ENCODE data around the gene SCRT2.
A peak's percentile ranks its signal among the peaks of the same experiment; 100 is the strongest.

Gene SCRT2

DNA sequence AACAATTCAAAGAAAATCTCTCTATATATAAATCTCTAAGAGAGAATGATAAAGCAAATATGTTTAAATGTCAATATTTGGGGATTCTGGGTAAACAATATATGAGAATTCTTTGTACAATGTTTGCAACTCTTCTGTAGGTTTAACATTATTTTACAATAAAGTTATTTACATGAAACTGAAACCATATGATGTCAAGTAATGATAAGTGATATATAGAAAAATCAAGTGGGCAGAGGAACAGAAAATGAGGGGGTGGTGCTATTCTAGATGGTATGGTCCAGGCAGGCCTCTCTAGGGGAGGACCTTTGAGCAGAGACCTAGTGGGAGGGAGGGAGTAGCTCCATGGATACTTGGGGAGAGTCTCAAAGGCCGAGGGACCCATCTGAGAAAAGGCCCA lies 16.4 kb upstream of the SCRT2 start:
- FAIRE-seq (no peak), DNase-seq (ENCODE audit: insufficient read length, low spot score) (no peak)
- TF ChIP-seq SPI1 (IDR thresholded peaks at IDR 0.05; ENCODE audit: low read depth, low read length) (0 out of 2 replicates have a peak, but pooled peaks have one; percentile 11), POLR2AphosphoS5 (IDR thresholded peaks at IDR 0.05; ENCODE audit: low read depth, low read length) (no peak)

DNA sequence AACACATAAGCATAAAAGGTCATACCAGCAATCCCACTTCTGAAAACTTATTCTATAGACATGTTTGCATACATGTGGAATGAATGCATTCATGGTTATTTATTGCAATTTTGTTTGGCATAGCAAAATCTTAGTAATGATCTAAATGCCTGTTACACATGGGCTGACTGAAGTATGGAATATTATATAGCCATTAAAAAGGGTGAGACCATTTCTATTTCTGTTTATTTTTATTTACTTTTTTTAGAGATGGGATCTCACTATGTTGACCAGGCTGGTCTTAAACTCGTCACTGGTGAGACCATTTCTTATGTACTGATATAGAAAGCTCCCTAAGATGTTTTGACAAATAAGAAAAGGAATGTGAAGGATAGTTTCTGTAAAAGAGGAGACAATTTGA lies 14.3 kb upstream of the SCRT2 start:
- TF ChIP-seq TAF1 (IDR thresholded peaks at IDR 0.05; ENCODE audit: low read depth, low read length) (no peak), POLR2AphosphoS5 (IDR thresholded peaks at IDR 0.05; ENCODE audit: low read depth, low read length) (no peak), SPI1 (IDR thresholded peaks at IDR 0.05; ENCODE audit: low read depth, low read length) (no peak), POU2F2 (IDR thresholded peaks at IDR 0.05; ENCODE audit: low read depth, low read length) (no peak)
- FAIRE-seq = no peak
- DNase-seq (ENCODE audit: insufficient read length, low spot score) = no peak

DNA sequence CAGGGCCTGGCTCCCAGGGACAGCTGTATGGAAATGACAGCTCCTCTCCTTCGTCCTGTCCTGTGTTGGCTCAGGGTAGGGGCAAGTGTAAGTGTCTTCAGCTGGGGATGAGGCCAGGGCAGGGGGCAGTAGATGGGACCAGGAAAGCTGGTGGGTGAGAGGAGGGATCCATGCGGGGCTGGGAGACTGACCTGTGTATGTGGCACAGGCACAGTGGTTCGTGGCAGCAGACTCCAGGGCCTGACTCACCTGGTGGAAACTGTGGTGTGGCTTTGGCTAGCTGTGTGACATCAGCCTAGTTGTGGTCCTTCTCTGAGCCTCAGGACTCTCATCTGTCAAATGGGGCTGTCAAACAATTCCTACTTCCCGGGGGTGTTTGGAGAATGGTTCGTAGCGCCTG lies 13.7 kb upstream of the SCRT2 start:
- no peak for FAIRE-seq
- TF ChIP-seq POLR2A (IDR thresholded peaks at IDR 0.05; ENCODE audit: low read depth, low read length) (no peak), TAF1 (IDR thresholded peaks at IDR 0.05; ENCODE audit: low read depth, low read length) (no peak), SPI1 (IDR thresholded peaks at IDR 0.05; ENCODE audit: low read depth, low read length) (no peak), PAX5 (IDR thresholded peaks at IDR 0.05; ENCODE audit: insufficient read depth, low read length, severe bottlenecking) (no peak), POLR2AphosphoS5 (IDR thresholded peaks at IDR 0.05; ENCODE audit: low read depth, low read length) (no peak), POU2F2 (IDR thresholded peaks at IDR 0.05; ENCODE audit: low read depth, low read length) (no peak)

DNA sequence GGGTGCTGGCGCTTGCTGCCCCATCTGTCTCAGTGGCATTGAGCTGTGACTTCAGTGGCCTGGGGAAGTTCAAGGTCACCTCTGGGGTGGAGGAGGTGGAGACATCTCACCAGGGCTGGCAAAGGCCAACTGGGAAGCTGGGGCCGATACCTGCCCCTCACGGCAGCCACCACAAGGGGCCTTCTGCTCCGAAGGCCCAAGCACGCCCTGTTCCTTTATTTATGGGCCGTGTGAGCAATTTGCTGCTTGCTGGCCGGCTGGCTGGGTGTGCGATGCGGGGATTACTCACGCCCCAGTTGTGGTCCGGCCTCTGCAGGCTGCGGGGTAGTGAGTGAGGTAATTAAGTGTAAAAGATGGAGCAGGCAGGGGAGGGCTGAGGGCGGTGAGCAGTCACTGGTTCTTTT lies 13.2 kb upstream of the SCRT2 start:
- no peak for DNase-seq (ENCODE audit: insufficient read length, low spot score)
- no peak for FAIRE-seq

More for the DNA sequence above, 13.7 kb upstream of the SCRT2 start:
- DNase-seq (ENCODE audit: insufficient read length, low spot score) = no peak

DNA sequence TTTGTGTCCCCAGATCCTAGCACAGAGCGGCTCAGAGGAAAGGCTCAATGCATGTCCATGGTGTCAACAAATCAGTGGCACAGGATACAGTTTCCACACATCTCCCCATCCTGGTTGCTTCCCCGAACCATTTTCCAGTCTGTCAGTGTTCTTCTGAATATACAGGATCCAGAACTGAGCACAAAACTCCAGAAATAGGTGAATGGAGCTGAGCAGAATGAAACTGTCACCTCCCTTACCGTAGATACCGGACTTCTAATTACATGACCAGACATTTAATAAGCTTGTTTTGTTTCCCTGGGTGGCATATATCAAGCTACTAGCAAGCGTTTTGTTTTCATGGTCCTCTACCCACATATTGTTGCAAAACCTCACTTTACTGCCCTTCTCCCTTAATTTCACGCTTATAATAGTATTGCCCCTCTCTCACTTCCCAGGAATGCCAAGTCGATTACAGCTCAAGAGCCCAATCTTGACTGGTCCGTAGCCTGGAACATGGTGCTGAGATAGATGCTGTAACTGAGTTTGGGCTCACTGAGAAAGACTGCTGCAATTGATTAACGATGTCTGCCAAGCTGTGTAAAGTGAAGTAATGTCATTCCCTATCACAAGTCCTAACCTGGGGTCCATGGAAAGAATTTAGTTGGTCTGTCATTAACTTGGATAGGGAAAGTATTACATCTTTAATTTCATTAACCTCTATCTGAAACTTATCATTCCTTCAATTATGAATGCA lies 12.0 kb upstream of the SCRT2 start:
- no peak for FAIRE-seq
- TF ChIP-seq POLR2AphosphoS5 (IDR thresholded peaks at IDR 0.05; ENCODE audit: low read depth, low read length) (no peak), POLR2A (IDR thresholded peaks at IDR 0.05; ENCODE audit: low read depth, low read length) (no peak), PAX5 (IDR thresholded peaks at IDR 0.05; ENCODE audit: insufficient read depth, low read length, severe bottlenecking) (no peak), POU2F2 (IDR thresholded peaks at IDR 0.05; ENCODE audit: low read depth, low read length) (no peak), SPI1 (IDR thresholded peaks at IDR 0.05; ENCODE audit: low read depth, low read length) (no peak), TAF1 (IDR thresholded peaks at IDR 0.05; ENCODE audit: low read depth, low read length) (no peak)
- no peak for DNase-seq (ENCODE audit: insufficient read length, low spot score)

More for the DNA sequence above, 13.2 kb upstream of the SCRT2 start:
- TF ChIP-seq SPI1 (IDR thresholded peaks at IDR 0.05; ENCODE audit: low read depth, low read length) = no peak

DNA sequence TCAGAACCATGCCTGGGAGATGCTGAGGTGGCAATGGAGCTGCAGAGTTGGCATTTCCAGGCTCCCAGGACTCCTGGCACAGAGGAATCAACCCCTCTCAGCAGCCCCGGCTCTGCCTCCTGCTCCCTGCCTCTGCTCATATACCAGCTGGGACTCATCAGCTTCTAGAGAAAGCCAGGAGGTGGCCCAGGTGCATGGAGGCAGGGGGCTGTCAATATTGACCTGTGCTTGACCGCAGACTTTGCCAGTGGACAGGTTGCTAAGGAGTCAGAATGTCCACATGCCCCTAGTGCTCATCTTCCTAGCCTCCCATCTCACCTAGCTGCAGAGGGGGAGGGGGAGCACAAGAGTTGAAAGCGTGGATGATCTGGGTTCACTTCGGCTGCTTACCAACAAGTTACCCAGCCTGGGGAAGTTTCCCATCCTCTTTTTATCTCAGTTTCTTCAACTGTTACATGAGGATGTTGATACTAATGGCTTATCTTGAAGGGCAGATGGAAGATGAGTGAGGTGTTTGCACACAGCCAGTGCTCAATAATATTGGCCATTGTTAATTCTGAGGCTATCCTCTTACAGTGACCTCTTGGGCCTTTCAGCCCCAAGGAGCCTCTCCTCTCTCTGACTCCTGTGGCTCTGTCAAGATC lies 9.2 kb upstream of the SCRT2 start:
- FAIRE-seq (no peak), DNase-seq (ENCODE audit: insufficient read length, low spot score) (no peak)
- TF ChIP-seq POU2F2 (IDR thresholded peaks at IDR 0.05; ENCODE audit: low read depth, low read length) (no peak), SPI1 (IDR thresholded peaks at IDR 0.05; ENCODE audit: low read depth, low read length) (no peak), POLR2A (IDR thresholded peaks at IDR 0.05; ENCODE audit: low read depth, low read length) (no peak), POLR2AphosphoS5 (IDR thresholded peaks at IDR 0.05; ENCODE audit: low read depth, low read length) (no peak), TAF1 (IDR thresholded peaks at IDR 0.05; ENCODE audit: low read depth, low read length) (no peak), PAX5 (IDR thresholded peaks at IDR 0.05; ENCODE audit: insufficient read depth, low read length, severe bottlenecking) (no peak)

DNA sequence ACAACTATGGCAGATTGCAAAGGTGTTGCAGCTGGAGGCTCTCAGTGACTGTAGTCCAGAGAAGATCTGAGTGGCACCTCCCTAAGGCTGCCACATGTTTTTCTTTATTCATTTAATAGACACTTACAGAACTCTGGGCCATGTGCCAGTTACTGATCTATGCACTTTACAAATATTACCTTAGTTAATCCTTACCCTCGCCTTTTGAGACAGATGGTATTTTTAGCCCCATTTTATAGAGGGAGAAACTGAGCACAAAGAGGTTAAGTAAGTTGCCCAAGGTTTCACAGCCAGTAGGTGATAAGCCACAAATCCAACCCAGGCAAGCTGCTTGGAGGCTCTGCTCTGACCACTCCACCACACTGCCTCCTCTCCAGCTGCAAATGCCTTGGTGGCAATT lies 6.5 kb upstream of the SCRT2 start:
- no peak for TF ChIP-seq TAF1 (IDR thresholded peaks at IDR 0.05; ENCODE audit: low read depth, low read length)
- TF ChIP-seq PAX5 (IDR thresholded peaks at IDR 0.05; ENCODE audit: insufficient read depth, low read length, severe bottlenecking) = no peak
- TF ChIP-seq POU2F2 (IDR thresholded peaks at IDR 0.05; ENCODE audit: low read depth, low read length) = no peak
- no peak for TF ChIP-seq SPI1 (IDR thresholded peaks at IDR 0.05; ENCODE audit: low read depth, low read length)
- no peak for TF ChIP-seq POLR2AphosphoS5 (IDR thresholded peaks at IDR 0.05; ENCODE audit: low read depth, low read length)
- no peak for TF ChIP-seq POLR2A (IDR thresholded peaks at IDR 0.05; ENCODE audit: low read depth, low read length)
- FAIRE-seq (no peak), DNase-seq (ENCODE audit: insufficient read length, low spot score) (no peak)

DNA sequence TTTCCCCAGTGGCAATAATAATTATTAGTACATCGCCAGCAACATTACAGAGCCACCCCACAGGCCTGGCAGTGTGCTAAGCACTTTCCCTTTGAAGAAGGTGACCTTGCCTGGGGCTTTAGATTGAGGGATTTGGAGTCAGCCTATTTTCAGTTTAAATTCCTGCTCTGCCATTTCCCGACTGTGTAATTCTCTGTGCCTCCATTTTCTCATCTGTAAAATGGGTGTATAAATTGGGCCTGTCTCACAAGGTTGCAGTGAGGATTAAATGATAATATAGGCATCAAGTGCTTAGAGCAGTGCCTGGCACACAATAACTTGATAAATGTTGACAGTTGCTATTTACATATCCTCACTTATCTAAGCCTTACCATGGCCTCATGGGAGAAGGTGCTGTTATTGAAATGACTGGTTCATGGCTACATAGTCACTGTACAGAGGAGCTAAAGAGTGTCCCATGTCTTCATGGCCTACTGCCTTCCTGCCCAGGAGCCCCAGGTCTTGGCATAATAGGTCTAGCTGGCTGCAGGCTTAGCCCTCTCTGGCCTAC lies 5.1 kb upstream of the SCRT2 start:
- no peak for FAIRE-seq

DNA sequence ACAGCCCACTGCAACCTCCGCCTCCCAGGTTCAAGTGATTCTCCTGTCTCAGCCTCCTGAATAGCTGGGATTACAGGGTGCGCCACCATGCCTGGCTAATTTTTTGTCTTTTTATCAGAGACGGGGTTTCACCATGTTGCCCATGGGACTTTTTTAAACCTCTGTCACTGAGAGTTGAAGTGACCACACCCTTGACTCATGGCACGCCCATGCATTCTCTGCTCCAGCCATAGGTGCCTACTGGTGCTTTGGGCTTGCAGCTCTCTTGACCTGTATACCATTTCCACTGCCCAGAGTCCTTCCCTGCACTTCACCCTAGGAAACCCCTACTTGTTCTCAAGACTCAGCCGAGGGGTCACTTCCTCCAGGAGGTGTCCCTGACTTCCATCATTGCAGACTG lies 2.4 kb upstream of the SCRT2 start:
- TF ChIP-seq TAF1 (IDR thresholded peaks at IDR 0.05; ENCODE audit: low read depth, low read length) (no peak), SPI1 (IDR thresholded peaks at IDR 0.05; ENCODE audit: low read depth, low read length) (no peak), POLR2AphosphoS5 (IDR thresholded peaks at IDR 0.05; ENCODE audit: low read depth, low read length) (no peak), PAX5 (IDR thresholded peaks at IDR 0.05; ENCODE audit: insufficient read depth, low read length, severe bottlenecking) (no peak), POLR2A (IDR thresholded peaks at IDR 0.05; ENCODE audit: low read depth, low read length) (no peak), POU2F2 (IDR thresholded peaks at IDR 0.05; ENCODE audit: low read depth, low read length) (no peak)
- FAIRE-seq = no peak

More for the DNA sequence above, 5.1 kb upstream of the SCRT2 start:
- TF ChIP-seq TAF1 (IDR thresholded peaks at IDR 0.05; ENCODE audit: low read depth, low read length) (no peak), PAX5 (IDR thresholded peaks at IDR 0.05; ENCODE audit: insufficient read depth, low read length, severe bottlenecking) (no peak), POU2F2 (IDR thresholded peaks at IDR 0.05; ENCODE audit: low read depth, low read length) (no peak), SPI1 (IDR thresholded peaks at IDR 0.05; ENCODE audit: low read depth, low read length) (no peak), POLR2A (IDR thresholded peaks at IDR 0.05; ENCODE audit: low read depth, low read length) (no peak), POLR2AphosphoS5 (IDR thresholded peaks at IDR 0.05; ENCODE audit: low read depth, low read length) (no peak)
- no peak for DNase-seq (ENCODE audit: insufficient read length, low spot score)

DNA sequence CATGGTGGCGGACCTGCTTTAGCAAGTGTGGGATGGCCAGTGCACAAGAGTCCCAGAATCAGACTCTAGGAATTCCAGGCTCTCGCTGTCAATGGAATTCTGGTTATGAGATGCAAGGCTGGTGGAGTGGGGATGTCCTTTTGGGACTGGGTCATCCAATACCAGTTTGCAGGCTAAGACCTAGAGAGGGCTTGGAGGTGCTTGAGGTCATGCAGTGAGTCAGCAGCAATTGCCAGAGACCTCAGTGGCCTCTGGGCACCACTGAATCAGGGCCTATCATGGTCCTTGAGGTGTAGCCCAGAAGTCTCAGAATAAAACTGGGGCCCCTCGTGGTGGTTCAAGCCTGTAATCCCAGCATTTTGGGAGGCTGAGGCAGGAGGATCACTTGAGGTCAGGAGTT lies 1.4 kb upstream of the SCRT2 start:
- TF ChIP-seq SPI1 (IDR thresholded peaks at IDR 0.05; ENCODE audit: low read depth, low read length) = no peak
- TF ChIP-seq PAX5 (IDR thresholded peaks at IDR 0.05; ENCODE audit: insufficient read depth, low read length, severe bottlenecking) = no peak
- TF ChIP-seq POLR2A (IDR thresholded peaks at IDR 0.05; ENCODE audit: low read depth, low read length) = no peak
- no peak for TF ChIP-seq POLR2AphosphoS5 (IDR thresholded peaks at IDR 0.05; ENCODE audit: low read depth, low read length)
- TF ChIP-seq POU2F2 (IDR thresholded peaks at IDR 0.05; ENCODE audit: low read depth, low read length) = no peak
- no peak for TF ChIP-seq TAF1 (IDR thresholded peaks at IDR 0.05; ENCODE audit: low read depth, low read length)
- DNase-seq (ENCODE audit: insufficient read length, low spot score) (no peak), FAIRE-seq (no peak)

More for the DNA sequence above, 2.4 kb upstream of the SCRT2 start:
- no peak for DNase-seq (ENCODE audit: insufficient read length, low spot score)

Data from GM12891 (cell line).